DMS153 treated with DMSO at 0.1 percent for 48 hours (cell line): Measurements from ENCODE around the gene UBE2D1.
"Not testable (repeated sequence)": the region's sequence is repeated elsewhere in the genome, so short reads cannot be mapped to it uniquely, and the experiment has no call there.

ENCODE experiments used
- DNase-seq: peaks from one replicate; lab custom pipeline; 2025; ENCODE audit not compliant: unreplicated experiment; lab: John Stamatoyannopoulos, UW

UBE2D1 gene

GRCh38 chr10:58373442-58373827 is 38.6 kb downstream of the UBE2D1 start:
- no peak for DNase-seq

DNA sequence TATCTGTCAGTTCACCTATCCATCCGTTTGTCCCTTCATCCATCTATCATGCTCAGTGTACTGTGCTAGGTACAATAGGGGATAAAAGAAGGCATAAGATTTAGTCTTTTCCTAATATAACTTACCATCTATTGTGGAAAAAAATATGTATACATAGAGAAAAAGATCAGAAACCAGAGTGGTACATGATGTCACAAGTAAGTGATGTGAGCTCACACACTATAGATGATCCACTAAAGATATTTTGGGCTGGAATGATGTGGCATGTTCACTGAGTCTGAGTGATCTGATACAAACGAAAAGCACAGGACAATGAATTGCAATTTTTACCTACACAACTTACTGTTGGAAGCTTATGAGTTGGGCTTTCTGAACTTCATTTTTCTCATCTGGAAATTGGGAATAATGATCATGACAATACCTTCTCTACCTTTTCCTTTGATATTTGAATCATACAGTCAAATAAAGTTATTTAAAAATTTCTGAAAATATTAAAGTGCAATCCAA is 47.7 kb downstream of the UBE2D1 start:
- DNase-seq: no peak

DNA sequence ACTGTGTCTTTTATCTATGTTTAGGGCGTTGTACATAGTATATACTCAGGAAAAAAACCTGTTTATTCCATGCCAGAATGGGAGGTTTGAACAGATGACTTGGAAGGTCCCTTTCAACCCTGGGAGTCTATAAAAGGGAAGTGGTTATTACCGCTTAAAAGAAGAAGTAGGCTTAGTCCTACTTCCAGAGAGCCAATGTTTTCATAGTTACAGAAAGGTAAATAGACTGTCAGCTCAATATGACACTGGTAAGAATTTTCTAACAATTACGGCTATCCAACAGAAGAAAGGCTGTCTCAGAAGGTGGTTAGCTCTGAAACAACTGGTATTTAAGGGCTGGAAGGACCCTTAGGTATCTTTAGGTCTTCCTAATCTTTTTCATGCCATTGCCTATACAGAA is 49.3 kb downstream of the UBE2D1 start:
- no peak for DNase-seq

DNA sequence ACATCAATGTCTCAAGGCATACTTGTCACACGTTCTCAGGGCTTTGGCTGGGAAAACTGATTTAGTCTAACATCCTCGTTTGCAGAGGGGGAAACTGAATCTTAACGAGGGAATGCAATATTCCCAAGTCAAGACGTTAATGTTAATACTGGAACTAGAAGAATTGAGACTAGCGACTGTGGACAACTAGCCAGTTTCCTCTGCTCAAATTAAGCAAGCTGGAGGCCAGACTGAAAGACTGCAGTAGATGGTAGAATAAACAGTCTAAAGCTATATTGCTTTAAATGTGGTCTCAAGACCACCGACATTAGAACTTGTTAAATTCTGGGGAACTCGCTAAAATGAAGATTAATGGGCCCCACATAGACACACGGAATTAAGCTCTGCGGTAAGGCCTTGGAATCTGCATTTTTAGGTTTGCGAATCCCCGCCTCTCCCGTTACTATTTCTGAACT is 49.8 kb downstream of the UBE2D1 start:
- DNase-seq: peak; percentile 49

GRCh38 chr10:58384999-58385783 is 50.4 kb downstream of the UBE2D1 start, which contains the start of gene TFAM:
TFAM (plus strand) TSS chr10:58385410; CDS start chr10:58385548, 138 bp downstream.
- DNase-seq: peak; percentile 89

- no peak for DNase-seq
These were observed 50.9 kb downstream of the UBE2D1 start for GRCh38 chr10:58385784-58386112.

DNA sequence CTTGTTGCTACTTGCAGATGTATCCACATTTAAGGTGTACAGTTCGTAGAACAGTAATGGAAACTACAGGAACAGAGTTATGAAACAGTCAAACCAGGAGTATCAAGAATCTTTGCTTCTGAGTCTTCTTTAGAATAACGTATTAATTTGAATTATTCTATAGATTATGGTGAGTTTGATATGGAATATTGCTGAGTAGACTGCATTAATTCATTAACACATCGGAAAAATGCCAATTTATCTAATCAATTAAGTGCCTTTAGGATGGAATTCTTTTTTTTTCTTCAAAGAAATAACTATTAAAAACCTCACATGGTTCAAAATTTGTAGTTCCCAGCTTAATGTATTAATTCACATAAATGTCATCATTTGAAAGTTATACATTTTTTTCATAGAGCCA is 54.2 kb downstream of the UBE2D1 start:
- no peak for DNase-seq

GRCh38 chr10:58393317-58393716 is 58.5 kb downstream of the UBE2D1 start:
- DNase-seq: no peak

- DNase-seq: no peak
These were observed 59.7 kb downstream of the UBE2D1 start for GRCh38 chr10:58394471-58394870.

- no peak for DNase-seq
These were observed 61.3 kb downstream of the UBE2D1 start for GRCh38 chr10:58396057-58396456.

- no peak for DNase-seq
These were observed 63.0 kb downstream of the UBE2D1 start for GRCh38 chr10:58397830-58398229.

DNA sequence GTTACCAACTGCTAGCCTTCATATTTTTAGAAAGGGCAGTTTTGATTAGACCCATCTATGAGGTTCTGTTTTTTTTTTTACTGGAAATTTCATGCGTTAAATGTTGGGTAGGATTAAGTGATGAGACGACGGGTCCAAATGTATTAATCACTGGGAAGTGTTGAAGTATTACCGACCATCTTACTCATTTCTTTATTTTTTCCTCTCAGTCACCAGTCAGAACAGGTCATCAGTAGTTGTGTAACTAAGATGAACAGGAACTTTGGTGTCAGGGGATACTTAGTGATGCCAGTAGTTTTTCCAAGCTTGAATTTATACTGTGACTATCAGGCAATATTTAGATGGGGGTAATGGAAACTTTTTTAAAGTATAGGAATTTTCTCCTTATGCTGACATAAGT is 64.6 kb downstream of the UBE2D1 start:
- no peak for DNase-seq

DNA sequence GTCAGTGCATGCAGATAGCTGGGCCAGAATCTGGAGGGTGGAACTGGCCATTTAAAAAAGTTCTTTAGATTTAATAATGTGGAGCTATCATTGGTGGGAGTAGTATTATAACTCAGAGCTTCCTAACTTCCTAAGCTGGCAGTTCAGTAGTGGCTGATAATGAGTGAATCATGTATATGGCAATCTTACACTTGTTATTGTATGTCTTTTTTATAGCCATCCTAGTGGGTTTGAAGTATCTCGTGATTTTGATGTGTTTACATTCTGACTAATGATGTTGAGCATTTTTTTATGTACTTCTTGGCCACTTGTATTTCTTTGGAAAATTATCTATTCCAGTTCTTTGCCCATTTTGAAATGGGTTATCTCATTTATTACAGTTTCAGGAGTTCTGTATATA is 65.8 kb downstream of the UBE2D1 start:
- no peak for DNase-seq

- DNase-seq: no peak
These were observed 69.2 kb downstream of the UBE2D1 start for GRCh38 chr10:58404001-58404400.

GRCh38 chr10:58409956-58410610 is 75.3 kb downstream of the UBE2D1 start:
- DNase-seq: no peak

GRCh38 chr10:58412502-58412961 is 77.7 kb downstream of the UBE2D1 start:
- DNase-seq: no peak

DNA sequence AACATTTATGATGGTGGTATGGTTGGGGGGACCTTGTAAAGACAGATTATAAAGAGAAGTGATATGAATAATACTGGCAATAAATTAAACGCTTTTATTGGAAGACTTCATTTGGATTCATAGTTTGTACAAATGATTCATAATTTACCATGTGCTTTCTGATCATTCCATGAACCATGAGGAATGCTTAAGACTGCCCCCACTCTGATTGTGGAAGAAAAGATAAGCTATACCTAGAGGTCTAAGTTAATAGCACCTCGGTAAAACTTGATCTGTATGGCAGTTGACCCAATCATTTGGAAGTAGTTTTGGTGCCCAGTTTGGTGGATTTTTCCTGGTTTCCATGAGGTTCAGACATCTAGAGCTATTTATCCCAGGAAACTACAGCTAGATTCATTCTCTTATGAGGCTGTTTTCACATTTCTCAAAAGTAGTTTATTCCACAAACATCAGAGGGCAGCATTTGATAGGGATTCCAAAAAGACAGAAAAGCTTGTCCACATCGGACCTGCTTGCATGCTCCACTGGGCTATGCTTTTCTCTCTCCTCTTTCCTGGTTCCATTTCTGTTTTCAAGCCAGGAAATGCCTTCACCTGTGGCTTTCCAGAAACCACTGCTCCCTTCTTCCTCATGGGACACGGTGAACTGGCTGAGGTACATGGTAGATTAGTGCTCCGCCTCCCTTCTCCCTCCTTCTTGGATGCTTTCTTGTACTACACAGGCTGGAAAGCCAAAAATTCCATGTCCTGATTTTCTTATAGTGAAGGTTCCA is 79.7 kb downstream of the UBE2D1 start:
- DNase-seq: no peak

GRCh38 chr10:58415757-58416156 is 81.0 kb downstream of the UBE2D1 start:
- no peak for DNase-seq

- DNase-seq: not testable (repeated sequence)
These were observed 83.1 kb downstream of the UBE2D1 start for GRCh38 chr10:58417902-58418301.
